GM04503 (cell line): ENCODE measurements around the gene FBXO31.

Experiments used
- DNase-seq: peaks from one replicate; pipeline ENCODE4 v3.0.0-alpha.2; 2012; ENCODE audit warnings: low read depth

FBXO31 gene

DNA sequence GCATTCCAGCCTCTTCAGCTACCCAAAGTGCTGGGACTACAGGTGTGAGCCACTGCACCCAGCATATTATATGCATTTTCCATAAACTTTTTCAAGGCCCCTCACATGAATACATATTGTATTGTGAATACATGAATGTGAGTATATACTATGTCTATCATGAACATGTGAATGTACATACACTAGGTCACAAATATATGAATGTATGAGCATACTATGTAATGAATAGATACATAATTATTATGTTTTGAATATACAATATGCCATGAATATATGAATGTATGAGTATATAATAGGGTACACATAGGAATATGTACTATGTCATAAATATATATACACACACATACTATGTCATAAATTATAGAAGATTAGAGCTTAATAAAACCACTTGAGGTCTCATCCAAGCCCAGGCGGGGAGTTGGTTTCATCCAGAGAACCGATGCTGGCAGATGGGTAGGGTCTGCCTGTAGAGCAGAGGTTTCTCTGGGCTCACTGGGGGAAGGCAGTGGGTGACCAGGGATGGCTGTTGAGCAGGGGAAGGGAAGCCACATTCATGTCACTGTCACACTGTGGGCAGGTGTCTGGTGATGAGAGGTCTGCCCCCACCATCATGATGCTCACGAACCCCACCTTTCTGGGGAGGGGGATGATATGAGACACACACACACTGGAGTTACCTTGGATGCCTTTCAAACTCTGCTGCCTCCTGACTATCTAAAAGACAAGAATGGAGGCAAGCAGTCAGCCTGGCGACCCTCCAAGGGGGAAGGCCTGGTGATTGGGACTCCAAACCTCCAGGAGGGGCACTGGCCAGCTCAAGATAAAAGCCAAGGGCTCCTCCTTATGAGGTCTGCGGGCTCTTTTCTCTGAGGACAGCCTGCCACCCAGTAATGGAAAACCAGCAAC is 73.7 kb downstream of the FBXO31 start:
- DNase-seq: no peak

DNA sequence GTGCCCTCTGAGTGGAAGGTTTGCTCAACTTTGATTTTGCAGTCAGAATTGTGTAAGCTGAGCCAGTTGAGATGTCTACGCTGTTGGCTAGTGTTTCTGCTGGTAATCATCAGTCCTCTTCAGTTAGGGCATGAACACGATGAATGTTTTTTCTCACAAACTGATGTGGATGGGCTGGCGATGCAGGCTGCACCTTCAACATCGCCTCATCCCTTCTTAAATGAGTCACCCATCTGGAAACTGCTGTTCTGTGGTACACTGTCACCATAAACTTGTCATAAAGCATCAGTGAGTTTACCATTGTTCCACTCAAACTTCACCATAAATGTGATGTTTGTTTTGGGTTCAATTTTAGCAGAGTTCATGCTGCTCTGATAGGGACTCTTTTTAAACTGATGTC is 74.8 kb downstream of the FBXO31 start:
- DNase-seq: no peak

DNA sequence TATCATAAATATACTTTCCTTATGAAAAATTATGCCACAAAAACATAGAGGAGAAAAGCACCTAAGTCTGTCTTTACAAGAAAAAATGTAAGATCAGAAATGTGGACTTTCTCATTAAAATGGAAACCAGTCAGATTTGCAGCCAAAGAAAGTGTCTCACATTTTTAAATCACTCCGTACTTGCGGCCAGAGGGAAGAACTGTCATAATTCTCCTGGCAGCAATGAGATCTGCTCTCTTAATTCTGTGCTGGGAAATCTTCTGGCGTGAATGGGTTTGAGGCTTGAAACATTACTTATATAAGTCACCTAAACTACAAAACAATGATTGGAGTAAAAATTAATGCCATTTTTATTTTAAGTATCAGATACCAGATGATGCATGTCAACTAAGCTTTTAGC is 77.1 kb downstream of the FBXO31 start:
- no peak for DNase-seq

DNA sequence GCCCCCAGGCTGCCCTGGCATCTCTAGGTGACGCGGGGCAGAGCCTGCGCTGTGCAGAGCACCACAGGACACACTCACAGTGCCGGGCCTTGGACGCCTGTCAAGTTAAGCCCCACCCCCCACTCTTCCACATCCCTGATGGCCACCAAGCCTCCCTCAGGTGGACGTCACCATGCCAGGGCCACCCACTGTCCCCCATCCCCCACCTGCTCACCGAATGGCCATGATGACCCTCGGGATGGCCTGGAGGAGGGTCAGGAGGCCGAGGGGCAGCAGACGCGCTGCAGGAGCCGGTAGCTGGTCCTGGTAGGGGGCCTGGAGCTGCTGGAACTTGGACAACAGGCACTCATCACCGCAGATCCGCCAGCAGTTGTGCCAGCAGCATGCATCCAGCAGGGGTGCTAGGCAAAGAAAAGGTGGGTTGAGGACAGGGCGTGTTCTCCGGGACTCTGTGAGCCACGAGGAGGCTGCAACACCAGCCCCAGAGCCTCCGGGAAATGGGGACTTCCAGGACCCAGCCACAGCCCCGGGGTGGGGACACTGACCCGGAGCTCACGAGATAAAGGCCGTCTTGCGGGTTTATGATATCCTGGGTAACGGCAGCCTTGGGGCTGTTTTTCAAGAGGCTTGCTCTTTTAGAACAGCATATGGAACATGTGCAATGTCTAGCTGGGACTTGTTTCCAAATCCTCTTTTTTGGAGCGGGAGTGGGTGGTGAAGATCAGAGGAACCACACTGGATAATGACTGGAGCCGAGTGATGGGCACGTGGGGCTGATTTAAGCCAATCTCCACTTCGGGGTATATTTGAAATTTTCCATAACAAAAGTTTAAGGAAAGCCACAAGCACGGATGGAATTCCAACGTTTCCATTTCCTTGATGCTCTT is 77.8 kb downstream of the FBXO31 start:
- DNase-seq: peak; percentile 45

DNA sequence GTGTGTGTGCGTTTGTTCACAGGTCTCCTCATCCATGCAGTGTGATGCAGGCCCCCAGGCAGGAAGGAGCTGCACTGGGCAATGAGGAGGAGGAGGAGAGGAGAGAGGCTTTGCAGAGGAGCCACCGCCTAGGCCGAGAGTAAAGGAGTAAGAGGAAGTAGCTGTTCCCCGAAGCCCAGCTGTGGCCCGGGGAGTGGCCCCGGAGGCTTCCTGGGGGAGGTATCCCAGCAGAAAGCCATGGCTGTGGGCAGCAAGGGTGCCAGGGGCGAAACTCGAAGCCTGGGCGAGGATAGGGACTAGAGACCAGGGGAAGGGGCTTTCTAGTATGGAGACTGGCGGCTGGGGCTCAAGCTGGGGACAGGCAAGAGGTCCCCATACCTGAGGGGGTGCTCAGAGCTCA is 78.6 kb downstream of the FBXO31 start:
- DNase-seq: no peak

DNA sequence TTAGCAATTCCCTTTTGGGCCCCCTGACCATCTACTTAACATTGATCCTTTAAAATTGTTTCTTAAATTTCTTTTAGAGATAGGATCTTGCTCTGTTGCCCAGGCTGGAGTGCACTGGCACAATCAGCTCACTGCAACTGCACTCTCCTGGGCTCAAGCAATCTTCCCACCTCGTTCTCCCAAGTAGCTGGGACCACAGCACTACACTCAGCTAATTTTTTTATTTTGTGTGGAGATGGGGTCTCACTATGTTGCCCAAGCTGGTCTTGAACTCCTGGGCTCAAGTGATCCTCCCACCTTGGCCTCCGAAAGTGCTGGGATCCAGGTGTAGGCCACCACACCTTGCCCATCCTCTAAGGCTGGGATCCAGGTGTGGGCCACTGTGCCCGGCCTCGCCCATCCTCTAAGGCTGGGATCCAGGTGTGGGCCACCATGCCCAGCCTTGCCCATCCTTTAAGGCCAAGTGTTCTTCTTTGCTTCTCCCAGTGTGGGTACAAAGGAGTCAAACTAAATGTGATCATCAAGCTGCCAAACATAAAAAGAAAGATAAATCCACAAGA is 79.5 kb downstream of the FBXO31 start:
- DNase-seq: no peak

DNA sequence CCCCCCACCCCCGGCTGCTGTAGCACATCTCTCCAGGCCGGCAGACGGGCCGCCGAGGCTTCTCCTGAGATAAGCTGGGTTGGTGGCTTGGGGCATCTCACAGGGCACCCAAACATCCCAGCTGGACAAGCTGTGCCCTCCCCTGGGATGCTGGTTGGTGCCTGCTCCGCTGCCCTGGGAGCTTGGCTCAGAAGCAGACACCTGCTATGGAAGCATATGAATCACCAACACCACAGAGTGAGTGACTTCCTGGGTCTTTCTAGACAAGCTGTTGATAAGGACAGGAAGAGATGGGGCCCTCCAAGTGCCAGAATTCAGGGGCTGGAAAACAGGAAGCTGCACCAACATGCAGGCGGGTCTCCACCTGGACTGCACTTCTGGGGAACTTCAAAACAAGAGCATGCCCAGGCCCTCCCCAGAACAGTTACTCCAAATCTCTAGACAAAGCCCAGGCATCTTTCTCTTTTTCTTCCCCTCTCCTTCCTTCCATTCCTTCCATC is 80.1 kb downstream of the FBXO31 start:
- DNase-seq: no peak

DNA sequence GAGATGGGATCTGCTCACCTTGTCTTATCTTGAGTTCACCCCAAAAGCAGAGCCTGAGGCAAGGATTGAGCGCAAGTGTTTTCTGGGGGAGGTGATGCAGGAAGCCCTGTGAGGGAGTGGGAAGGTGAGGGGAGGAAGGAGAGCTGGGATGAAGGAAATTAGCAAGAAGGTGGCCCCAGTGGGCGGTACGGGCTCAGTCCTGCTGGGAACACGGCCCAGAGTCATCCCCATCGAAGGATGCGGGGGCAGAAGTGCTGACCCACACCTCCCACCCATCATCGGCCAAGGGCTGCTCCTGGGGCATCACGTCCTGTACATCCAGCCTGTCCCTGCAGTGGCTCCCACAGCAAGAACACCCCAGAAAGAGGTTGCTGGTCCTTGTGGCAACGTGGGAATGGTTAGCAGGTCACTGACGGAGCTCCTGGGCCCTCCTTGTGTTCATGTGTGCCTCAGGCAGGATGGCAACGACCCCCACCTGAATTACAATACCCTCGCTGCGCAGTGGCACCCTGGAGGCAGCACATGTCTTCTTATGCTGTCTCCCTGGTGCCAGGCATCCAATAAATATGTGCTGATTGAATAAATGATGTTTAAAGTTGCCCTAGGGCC is 84.6 kb downstream of the FBXO31 start:
- DNase-seq: no peak

DNA sequence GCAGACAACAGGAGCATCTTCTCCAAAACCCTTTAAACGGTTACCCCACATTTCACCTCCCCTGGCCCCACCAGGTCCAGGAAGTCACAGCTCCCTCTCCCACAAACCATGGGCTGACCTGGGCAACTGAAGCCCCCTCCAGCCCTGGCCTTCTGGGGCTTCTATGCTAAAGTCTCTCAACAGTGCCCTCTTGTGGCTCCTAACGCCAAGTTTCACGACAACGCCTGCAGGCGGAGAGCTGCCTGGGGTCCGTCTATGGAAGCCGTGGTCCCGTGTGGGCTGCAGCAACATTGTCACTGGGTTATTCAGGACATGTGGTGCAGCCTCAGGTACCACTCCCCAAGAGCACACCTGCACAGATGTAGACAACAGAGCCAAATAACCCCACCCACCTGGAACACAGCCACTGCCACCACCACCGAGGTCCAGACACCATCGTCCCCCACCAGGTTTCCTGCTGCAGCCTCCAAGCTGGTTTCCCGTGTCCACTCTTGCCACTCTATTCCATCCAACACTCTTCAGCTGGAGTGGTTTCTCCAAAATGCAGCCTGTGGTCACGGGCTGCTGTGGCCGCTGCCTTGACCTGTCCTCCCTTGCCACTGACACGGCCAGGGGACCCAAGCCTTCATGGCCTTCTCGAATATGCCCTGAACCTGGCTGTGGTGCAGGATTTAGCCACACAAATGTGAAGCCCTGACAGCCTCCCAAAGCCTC is 85.5 kb downstream of the FBXO31 start:
- no peak for DNase-seq

DNA sequence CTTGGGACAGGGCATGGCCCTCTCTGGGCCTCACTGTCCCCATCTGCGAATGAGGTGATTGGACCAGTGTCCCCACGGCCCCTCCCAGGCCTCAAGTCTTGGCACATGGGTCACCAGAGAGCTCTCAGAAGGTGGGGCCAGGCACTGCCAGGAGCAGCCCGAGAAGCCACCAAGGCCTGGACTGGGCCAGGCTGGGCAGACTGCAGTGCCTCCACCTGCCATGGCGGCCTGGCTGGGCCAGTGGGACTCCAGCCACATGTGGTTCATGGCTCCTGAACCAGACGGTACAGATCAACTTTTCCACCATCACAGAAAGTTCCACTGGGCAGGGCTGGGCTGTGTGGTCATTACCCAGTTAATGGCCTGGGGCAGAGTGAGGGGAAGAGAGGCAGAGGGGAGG is 86.2 kb downstream of the FBXO31 start:
- no peak for DNase-seq

DNA sequence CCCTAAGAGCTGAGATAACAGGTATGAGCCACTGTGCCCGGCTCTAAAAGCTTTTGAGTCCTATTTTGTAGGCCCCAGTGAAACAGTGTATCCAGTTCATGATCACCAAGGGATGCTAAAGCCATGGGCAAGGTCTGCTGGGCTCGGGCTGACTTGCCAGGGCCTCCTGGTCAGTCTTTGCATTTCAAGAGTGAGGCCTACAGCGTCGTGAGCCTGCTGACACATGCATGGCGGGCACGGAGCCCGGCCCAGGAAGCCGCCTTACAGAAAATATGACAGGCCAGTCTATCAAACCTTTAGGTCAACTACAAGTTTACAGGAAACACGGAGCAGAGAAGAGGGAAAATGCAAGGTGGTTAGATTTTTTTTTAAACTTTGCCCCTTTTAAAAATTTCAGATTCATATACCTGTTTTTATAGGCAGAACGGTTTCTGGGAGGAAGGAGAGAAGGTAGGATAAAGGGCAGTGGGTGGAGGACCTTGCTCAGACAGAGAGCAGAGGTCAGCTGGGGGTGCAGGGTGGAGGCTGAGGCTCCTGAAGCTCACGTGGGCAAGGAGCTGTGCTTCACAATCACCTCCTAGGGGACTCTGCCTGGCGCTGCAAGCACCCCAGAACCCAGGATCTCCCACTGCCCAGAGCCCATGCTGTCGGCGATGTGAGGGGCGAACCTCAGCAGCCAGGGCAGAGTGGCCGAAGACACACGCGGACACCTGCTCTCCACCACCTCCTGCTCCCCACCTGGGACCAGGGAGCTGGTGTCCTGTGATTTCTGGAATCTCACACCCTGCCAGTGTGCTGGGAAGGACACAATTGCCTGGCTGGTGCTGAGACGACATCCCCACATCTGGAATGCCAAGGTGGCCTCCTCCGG is 87.7 kb downstream of the FBXO31 start:
- DNase-seq: no peak

DNA sequence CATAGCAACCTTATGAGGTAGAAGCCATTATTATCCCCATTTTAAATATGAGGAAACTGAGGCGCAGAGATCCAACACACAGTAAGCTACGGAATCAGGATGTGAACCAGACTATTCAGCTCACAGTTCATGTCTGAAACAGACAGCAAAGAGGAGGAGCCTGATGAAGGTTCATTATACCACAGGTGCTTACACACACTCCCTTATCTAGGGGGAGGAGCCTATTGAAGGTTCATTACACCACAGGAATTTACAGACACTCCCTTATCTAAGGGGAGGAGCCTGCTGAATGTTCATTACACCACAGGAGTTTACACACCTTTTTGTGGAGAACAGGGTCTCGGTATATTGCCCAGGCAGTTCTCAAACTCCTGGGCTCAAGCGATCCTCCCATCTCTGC is 88.3 kb downstream of the FBXO31 start:
- no peak for DNase-seq

DNA sequence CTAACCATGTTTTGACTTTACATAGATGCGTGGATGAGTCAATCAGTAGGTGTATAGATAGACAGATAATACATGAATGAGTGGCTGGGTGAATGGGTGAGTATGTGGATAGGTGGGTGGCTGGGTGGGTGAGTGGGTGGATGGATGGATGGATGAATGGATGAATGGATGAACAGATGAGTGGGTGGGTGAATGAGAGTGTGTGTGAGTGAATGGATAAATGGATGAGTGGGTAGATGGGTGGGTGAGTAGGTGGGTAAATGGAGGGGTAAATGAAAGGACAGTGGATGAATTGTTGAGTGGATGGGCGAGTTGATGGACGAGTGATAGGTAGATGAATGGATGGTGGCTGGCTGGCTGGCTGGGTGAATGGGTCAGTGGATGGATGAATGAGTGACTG is 89.6 kb downstream of the FBXO31 start:
- no peak for DNase-seq

DNA sequence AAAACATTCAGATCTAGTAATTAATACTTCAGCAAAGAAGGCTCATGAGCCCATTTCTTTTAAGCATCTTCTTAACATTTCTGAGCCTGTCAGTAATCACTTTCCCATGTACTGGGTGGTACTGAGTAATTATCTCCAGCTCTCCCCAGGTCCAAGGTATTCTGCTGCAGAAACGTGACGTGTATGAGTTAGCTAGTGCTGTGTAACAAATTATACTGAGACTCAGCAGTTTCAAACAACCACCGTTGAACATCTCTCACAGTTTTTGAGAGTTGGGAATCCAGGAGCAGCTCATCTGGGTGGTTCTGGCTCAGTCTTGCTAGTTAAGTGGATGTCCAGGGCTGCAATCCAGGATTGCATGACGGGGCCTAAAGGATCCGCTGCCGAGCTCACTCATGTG is 91.6 kb downstream of the FBXO31 start:
- no peak for DNase-seq

DNA sequence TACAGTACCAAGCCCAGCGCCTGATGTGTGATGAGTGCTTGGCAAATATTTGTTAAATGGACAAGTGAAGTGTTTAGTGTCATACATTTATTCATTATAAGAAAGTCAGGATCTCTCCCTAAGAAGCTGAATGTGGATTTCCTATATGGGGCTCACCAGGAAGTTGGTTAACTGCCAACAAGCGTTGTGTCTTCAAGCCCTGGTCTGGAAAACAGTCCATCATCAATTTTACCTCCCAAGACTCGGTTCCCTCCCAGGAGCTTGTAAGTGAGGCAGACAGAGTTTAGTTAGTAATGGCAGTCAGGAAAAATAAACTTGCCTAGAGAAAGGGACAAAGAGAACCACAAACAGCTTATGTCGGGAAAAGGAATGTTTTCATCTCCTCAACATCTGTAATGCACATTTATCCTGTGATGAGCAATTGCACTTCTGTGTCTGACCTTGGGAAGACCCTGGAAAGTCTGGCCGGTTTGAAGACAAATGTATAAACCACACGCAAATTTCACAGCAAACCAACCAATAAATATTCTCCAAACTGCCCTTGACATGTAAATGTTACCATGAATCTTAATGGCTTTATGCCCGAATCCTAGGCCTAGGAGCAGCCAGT is 94.7 kb downstream of the FBXO31 start:
- DNase-seq: peak; percentile 66

DNA sequence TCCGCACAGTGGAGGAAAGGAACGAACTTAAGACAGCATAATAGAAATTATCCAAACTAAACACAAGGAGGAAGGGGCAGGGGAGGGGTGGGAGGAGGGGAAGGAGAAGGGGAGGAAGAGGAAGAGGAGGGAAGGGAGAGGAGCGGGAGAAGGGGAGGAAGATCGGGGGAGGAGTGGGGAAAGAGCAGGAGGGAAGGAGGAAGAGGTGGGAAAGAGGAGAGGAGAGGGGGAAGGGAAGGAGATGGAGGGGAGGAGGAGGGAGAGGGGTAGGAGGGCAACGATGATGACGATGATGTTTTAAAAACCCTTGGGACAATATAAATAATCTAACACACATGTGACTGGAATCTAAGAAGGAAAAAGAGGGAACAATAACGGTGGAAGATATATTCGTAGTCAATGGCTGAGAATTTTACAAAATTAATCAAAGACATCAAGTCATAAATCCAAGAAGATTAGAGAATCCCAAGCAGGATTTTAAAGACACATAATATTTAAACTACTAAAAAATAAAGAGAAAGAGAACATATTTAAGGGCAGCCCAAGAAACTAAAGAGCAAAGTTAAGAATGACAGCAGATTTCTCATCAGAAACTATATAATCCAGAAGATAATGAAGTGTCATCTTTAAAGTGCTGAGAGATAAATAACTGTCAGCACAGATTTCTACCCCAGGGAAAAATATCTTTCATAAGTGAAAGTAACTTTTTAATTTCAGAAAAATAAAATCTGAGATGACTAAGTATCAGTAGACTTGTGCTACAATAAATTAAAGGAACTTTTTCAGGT is 96.5 kb downstream of the FBXO31 start:
- no peak for DNase-seq

DNA sequence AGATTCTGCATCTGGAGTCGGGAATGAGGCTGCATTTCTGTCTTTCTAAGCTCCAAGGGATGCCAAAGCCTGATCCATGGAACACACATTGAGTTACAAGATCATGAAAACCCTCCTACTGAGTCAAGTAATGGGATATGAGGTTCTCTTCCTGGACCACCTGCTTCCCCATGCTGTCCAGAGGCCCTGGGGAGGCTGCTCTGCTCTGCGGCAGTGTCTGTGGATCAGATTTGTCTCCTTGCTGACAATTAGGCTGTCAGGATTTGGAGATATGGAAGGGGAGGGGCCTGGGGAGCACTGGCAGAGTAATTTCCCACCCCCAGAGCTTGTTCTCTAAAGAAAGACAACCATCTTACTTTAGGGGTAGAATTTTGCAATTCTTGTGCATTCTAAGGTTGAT is 99.4 kb downstream of the FBXO31 start:
- DNase-seq: no peak

DNA sequence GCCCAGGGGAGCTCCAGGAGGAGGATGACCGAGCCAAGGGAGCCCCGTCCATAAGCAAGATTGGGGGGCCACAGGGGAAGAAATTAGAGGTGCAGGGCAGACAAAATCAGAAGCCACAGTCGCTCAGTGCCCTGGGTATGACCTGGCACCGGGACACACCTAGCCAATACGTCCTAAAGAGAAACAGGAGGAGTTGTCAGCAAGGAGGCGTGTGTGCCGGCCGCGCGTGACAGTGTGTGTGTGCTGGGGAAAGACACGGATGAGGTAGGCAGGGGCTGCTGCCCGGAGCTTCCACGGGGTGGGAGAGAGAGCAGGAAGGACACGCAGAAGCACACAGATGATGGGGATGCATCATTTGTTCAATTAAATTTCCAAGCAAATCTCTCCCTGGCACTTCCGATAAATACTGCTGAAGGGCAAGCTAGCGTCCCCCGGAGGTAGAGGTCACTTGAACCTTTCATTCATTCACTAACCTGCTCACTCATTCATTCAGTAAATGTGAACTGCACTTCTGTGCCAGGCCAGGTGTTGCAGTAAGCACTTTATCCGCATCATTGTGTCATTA is 104.4 kb downstream of the FBXO31 start:
- DNase-seq: no peak
